ENCODE data around the gene BRCA1. TPM values are rescaled to one million over a fixed set of nuclear protein-coding genes. Genes with fewer than 3 reads are reported as not detected.

Gene BRCA1
- total RNA-seq, 1 experiment from 2014 or later = 53.3 TPM

GRCh38 chr17:43030137-43030767 lies 94.9 kb downstream of the BRCA1 start:
- in situ Hi-C loops (cut with HindIII; ENCODE audit: low sequenced_read_pairs) = loop anchor here (5.0 kb wide), 1 partner anchor 87 kb away; no protein-coding TSS in a partner anchor
- peak; percentile 40 for DNase-seq (ENCODE audit: low spot score)

- no peak for DNase-seq (ENCODE audit: low spot score)
- in situ Hi-C loops (cut with HindIII; ENCODE audit: low sequenced_read_pairs) = no loop called here
Measured at GRCh38 chr17:43028221-43028861, 96.8 kb downstream of the BRCA1 start.

- in situ Hi-C loops (cut with HindIII; ENCODE audit: low sequenced_read_pairs) = no loop called here
- no peak for DNase-seq (ENCODE audit: low spot score)
Measured at GRCh38 chr17:43027091-43028032, 97.8 kb downstream of the BRCA1 start.

- no peak for DNase-seq (ENCODE audit: low spot score)
- in situ Hi-C loops (cut with HindIII; ENCODE audit: low sequenced_read_pairs) = no loop called here
Measured at GRCh38 chr17:43026595-43026994, 98.6 kb downstream of the BRCA1 start.

- in situ Hi-C loops (cut with HindIII; ENCODE audit: low sequenced_read_pairs) = no loop called here
Measured at GRCh38 chr17:43025766-43026537, 99.2 kb downstream of the BRCA1 start.

GRCh38 chr17:43025290-43025657 lies 99.9 kb downstream of the BRCA1 start:
- no peak for DNase-seq (ENCODE audit: low spot score)
- in situ Hi-C loops (cut with HindIII; ENCODE audit: low sequenced_read_pairs) = no loop called here

More at GRCh38 chr17:43025766-43026537, 99.2 kb downstream of the BRCA1 start:
- no peak for DNase-seq (ENCODE audit: low spot score)

GRCh38 chr17:43024407-43025289 lies 100.5 kb downstream of the BRCA1 start, which contains the start of gene RND2:
Gene RND2, plus strand, starts transcription at chr17:43025231. Its CDS starts 117 bp downstream, at chr17:43025348.
- in situ Hi-C loops (cut with HindIII; ENCODE audit: low sequenced_read_pairs) = no loop called here
- DNase-seq (ENCODE audit: low spot score) = peak; percentile 91

- in situ Hi-C loops (cut with HindIII; ENCODE audit: low sequenced_read_pairs) = no loop called here
- DNase-seq (ENCODE audit: low spot score) = peak; percentile 76
Measured at GRCh38 chr17:43021741-43022512, 103.2 kb downstream of the BRCA1 start, which contains the start of gene VAT1. Gene VAT1, minus strand, starts transcription at chr17:43022385. Its CDS starts 63 bp downstream, at chr17:43022322.

GRCh38 chr17:43020789-43021740 lies 104.1 kb downstream of the BRCA1 start:
- in situ Hi-C loops (cut with HindIII; ENCODE audit: low sequenced_read_pairs) = no loop called here
- DNase-seq (ENCODE audit: low spot score) = peak; percentile 48

- no peak for DNase-seq (ENCODE audit: low spot score)
Measured at GRCh38 chr17:43020030-43020621, 105.0 kb downstream of the BRCA1 start.

GRCh38 chr17:43019418-43019817 lies 105.7 kb downstream of the BRCA1 start:
- in situ Hi-C loops (cut with HindIII; ENCODE audit: low sequenced_read_pairs) = no loop called here
- DNase-seq (ENCODE audit: low spot score) = no peak

More at GRCh38 chr17:43020030-43020621, 105.0 kb downstream of the BRCA1 start:
- in situ Hi-C loops (cut with HindIII; ENCODE audit: low sequenced_read_pairs) = no loop called here

- no peak for DNase-seq (ENCODE audit: low spot score)
- in situ Hi-C loops (cut with HindIII; ENCODE audit: low sequenced_read_pairs) = no loop called here
Measured at GRCh38 chr17:43018932-43019331, 106.2 kb downstream of the BRCA1 start.

- in situ Hi-C loops (cut with HindIII; ENCODE audit: low sequenced_read_pairs) = no loop called here
- DNase-seq (ENCODE audit: low spot score) = no peak
Measured at GRCh38 chr17:43018008-43018853, 106.9 kb downstream of the BRCA1 start.

GRCh38 chr17:43016216-43016615 lies 108.9 kb downstream of the BRCA1 start:
- in situ Hi-C loops (cut with HindIII; ENCODE audit: low sequenced_read_pairs) = no loop called here

GRCh38 chr17:43015579-43015978 lies 109.6 kb downstream of the BRCA1 start:
- DNase-seq (ENCODE audit: low spot score) = no peak
- in situ Hi-C loops (cut with HindIII; ENCODE audit: low sequenced_read_pairs) = no loop called here

More at GRCh38 chr17:43016216-43016615, 108.9 kb downstream of the BRCA1 start:
- DNase-seq (ENCODE audit: low spot score) = no peak

Data from G401 (cell line).